Measurements from ENCODE around the gene GPN2.

The GPN2 gene

GRCh38 chr1:26889551-26890466 lies at the start of gene GPN2:
GPN2 (minus strand) TSS chr1:26890283; CDS start chr1:26890096, 187 bp downstream.
- TF ChIP-seq CTCF (conservative IDR thresholded peaks at IDR 0.05; ENCODE audit: low read length): no peak
- H3K4me3 ChIP-seq (ENCODE audit: low read length): peak within 1 kb of the TSS; percentile 92
- DNase-seq (ENCODE audit: low read depth): peak; percentile 74

GRCh38 chr1:26938659-26939025 lies 48.6 kb upstream of the GPN2 start:
- DNase-seq (ENCODE audit: low read depth): no peak
- H3K4me3 ChIP-seq (ENCODE audit: low read length): no peak overlapping the region
- no peak for TF ChIP-seq CTCF (conservative IDR thresholded peaks at IDR 0.05; ENCODE audit: low read length)

- no peak for DNase-seq (ENCODE audit: low read depth)
- no peak overlapping the region for H3K4me3 ChIP-seq (ENCODE audit: low read length)
- no peak for TF ChIP-seq CTCF (conservative IDR thresholded peaks at IDR 0.05; ENCODE audit: low read length)
Observed at GRCh38 chr1:26938004-26938658, 48.0 kb upstream of the GPN2 start.

- no peak overlapping the region for H3K4me3 ChIP-seq (ENCODE audit: low read length)
- TF ChIP-seq CTCF (conservative IDR thresholded peaks at IDR 0.05; ENCODE audit: low read length): no peak
- no peak for DNase-seq (ENCODE audit: low read depth)
Observed at GRCh38 chr1:26936823-26937222, 46.7 kb upstream of the GPN2 start.

- no peak overlapping the region for H3K4me3 ChIP-seq (ENCODE audit: low read length)
- no peak for DNase-seq (ENCODE audit: low read depth)
- TF ChIP-seq CTCF (conservative IDR thresholded peaks at IDR 0.05; ENCODE audit: low read length): no peak
Observed at GRCh38 chr1:26932531-26932930, 42.4 kb upstream of the GPN2 start.

- no peak for DNase-seq (ENCODE audit: low read depth)
- H3K4me3 ChIP-seq (ENCODE audit: low read length): no peak overlapping the region
- TF ChIP-seq CTCF (conservative IDR thresholded peaks at IDR 0.05; ENCODE audit: low read length): no peak
Observed at GRCh38 chr1:26923711-26924110, 33.6 kb upstream of the GPN2 start.

- H3K4me3 ChIP-seq (ENCODE audit: low read length): peak overlapping the region; percentile 87
- no peak for TF ChIP-seq CTCF (conservative IDR thresholded peaks at IDR 0.05; ENCODE audit: low read length)
- DNase-seq (ENCODE audit: low read depth): no peak
Observed at GRCh38 chr1:26922901-26923300, 32.8 kb upstream of the GPN2 start.

Measured in AG10803 (cell line).